Ammon's horn (tissue), 1 donor: ENCODE data around the gene BHLHE23.

Experiments
- DNase-seq: peaks from one replicate; pipeline ENCODE4 v3.0.0-alpha.2; 2016; ENCODE audit warnings: low spot score

Gene BHLHE23

GRCh38 chr20:63006540-63007359 lies at the start of gene BHLHE23:
BHLHE23 (minus strand) TSS chr20:63006964; CDS start chr20:63006774, 190 bp downstream.
- no peak for DNase-seq

- no peak for DNase-seq
These were observed 48.9 kb upstream of the BHLHE23 start for GRCh38 chr20:63055575-63056235.

GRCh38 chr20:63054681-63055240 lies 48.0 kb upstream of the BHLHE23 start:
- no peak for DNase-seq

GRCh38 chr20:63054103-63054474 lies 47.3 kb upstream of the BHLHE23 start:
- DNase-seq, result no peak

GRCh38 chr20:63053432-63054102 lies 46.8 kb upstream of the BHLHE23 start:
- no peak for DNase-seq

- DNase-seq, result no peak
These were observed 46.0 kb upstream of the BHLHE23 start for GRCh38 chr20:63052571-63053431.

GRCh38 chr20:63051911-63052310 lies 45.1 kb upstream of the BHLHE23 start:
- DNase-seq, result no peak

GRCh38 chr20:63051186-63051860 lies 44.6 kb upstream of the BHLHE23 start:
- DNase-seq, result no peak

GRCh38 chr20:63050406-63050805 lies 43.6 kb upstream of the BHLHE23 start:
- no peak for DNase-seq

- no peak for DNase-seq
These were observed 42.9 kb upstream of the BHLHE23 start for GRCh38 chr20:63049561-63050221.

- DNase-seq, result no peak
These were observed 42.4 kb upstream of the BHLHE23 start for GRCh38 chr20:63049191-63049518.

GRCh38 chr20:63048516-63049190 lies 41.9 kb upstream of the BHLHE23 start:
- no peak for DNase-seq

GRCh38 chr20:63047946-63048345 lies 41.2 kb upstream of the BHLHE23 start:
- DNase-seq, result no peak

- DNase-seq, result no peak
These were observed 40.5 kb upstream of the BHLHE23 start for GRCh38 chr20:63047267-63047666.

GRCh38 chr20:63046841-63047240 lies 40.1 kb upstream of the BHLHE23 start:
- no peak for DNase-seq

GRCh38 chr20:63045991-63046390 lies 39.2 kb upstream of the BHLHE23 start:
- no peak for DNase-seq

- DNase-seq, result no peak
These were observed 38.6 kb upstream of the BHLHE23 start for GRCh38 chr20:63045401-63045800.

GRCh38 chr20:63044605-63045004 lies 37.8 kb upstream of the BHLHE23 start:
- no peak for DNase-seq

- no peak for DNase-seq
These were observed 37.4 kb upstream of the BHLHE23 start for GRCh38 chr20:63044204-63044600.
